Stomach smooth muscle (tissue), 2 donors: ENCODE measurements around the gene TEX30.

Experiments used
- H3K27ac ChIP-seq: one replicate; pipeline ENCODE4 v1.7.0; 2013; ENCODE audit warnings: mild to moderate bottlenecking, low read length, inconsistent platforms
- H3K27me3 ChIP-seq, 2 donors: one replicate each; pipeline ENCODE4 v1.7.0; 2013; ENCODE audit warnings: low read length in 2 of 2; ENCODE audit not compliant: insufficient read depth in 2 of 2, control insufficient read depth in 1 of 2
- H3K36me3 ChIP-seq, 2 donors: one replicate each; pipeline ENCODE4 v1.7.0; 2013; ENCODE audit warnings: low read length in 2 of 2; ENCODE audit not compliant: control insufficient read depth in 2 of 2, insufficient read depth in 2 of 2
- H3K4me1 ChIP-seq: one replicate; pipeline ENCODE4 v1.7.0; 2013; ENCODE audit warnings: low read length; ENCODE audit not compliant: control insufficient read depth, insufficient read depth
- H3K4me3 ChIP-seq, 2 donors: one replicate each; pipeline ENCODE4 v1.7.0; 2013; ENCODE audit warnings: low read length in 2 of 2
- H3K9ac ChIP-seq, 2 donors: one replicate each; pipeline ENCODE4 v1.7.0; 2013; ENCODE audit warnings: low read length in 2 of 2, mild to moderate bottlenecking in 1 of 2
- H3K9me3 ChIP-seq, 2 donors: one replicate each; pipeline ENCODE4 v1.7.0; 2013; ENCODE audit warnings: low read length in 2 of 2; ENCODE audit not compliant: control insufficient read depth in 2 of 2
- donor health status: healthy.
- donor health status: Pancreatic carcinoma.

The TEX30 gene

DNA sequence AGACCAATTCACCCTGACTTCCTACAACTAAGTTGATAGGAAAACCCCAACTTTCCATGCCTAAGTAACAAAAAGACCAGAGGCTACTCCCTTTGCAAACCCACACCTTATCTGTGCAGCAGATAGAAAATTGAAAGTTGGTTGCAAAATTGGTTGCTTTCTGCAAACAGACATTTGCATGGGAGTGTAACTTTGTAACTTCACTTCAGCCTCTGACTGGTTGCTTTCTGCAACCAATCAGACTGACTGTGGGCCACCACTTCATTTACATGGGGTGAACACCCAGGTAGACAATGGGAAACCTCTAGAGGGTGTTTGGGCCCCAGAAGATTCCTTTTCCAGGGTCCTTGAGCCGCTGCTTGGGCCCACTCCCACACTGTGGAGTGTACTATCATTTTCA lies 9.8 kb downstream of the TEX30 start:
- Histone ChIP-seq H3K9me3 (no peaks in the 10 kb centered on the region), H3K27me3 (no peaks in the 10 kb centered on the region), H3K27ac (no peak overlapping the region), H3K36me3 (no peaks in the 10 kb centered on the region), H3K9ac (no peak overlapping the region), H3K4me3 (no peak overlapping the region), H3K4me1 (no peaks in the 10 kb centered on the region)

DNA sequence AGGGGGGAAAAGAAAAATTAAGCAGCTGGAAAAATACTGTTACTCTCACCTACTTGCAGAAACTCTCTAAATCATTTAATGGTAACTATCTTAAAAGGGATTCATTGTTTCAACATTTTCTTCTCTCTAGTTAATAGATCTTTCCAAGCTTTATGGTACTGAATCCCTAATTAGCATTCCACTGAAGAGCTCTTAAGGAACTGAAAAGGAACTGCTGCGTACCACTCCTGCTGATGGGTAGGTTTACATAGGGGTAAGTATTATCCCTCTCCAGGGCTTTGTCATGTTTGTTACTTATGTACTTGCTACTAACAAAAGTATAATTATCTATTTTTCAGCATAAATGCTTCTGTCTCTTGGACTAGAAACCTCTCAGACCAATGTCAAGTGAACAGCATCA lies 12.5 kb downstream of the TEX30 start:
- Histone ChIP-seq H3K36me3 (no peaks in the 10 kb centered on the region), H3K9ac (no peak overlapping the region), H3K4me1 (no peaks in the 10 kb centered on the region), H3K4me3 (no peak overlapping the region), H3K27ac (no peak overlapping the region), H3K27me3 (no peaks in the 10 kb centered on the region), H3K9me3 (no peaks in the 10 kb centered on the region)

- H3K4me1 ChIP-seq, result no peaks in the 10 kb centered on the region
- H3K36me3 ChIP-seq, result no peaks in the 10 kb centered on the region
- no peaks in the 10 kb centered on the region for H3K9me3 ChIP-seq
- no peaks in the 10 kb centered on the region for H3K27me3 ChIP-seq
- H3K27ac ChIP-seq, result no peak overlapping the region
- no peak overlapping the region for H3K4me3 ChIP-seq
- no peak overlapping the region for H3K9ac ChIP-seq
Measured at GRCh38 chr13:102758842-102759241, 14.7 kb downstream of the TEX30 start.

GRCh38 chr13:102757006-102757405 lies 16.6 kb downstream of the TEX30 start:
- Histone ChIP-seq H3K27me3 (no peaks in the 10 kb centered on the region), H3K9ac (no peak overlapping the region), H3K27ac (no peak overlapping the region), H3K4me3 (no peak overlapping the region), H3K36me3 (no peaks in the 10 kb centered on the region), H3K9me3 (no peaks in the 10 kb centered on the region), H3K4me1 (no peaks in the 10 kb centered on the region)

- Histone ChIP-seq H3K9ac (no peak overlapping the region), H3K27ac (no peak overlapping the region), H3K27me3 (no peaks in the 10 kb centered on the region), H3K36me3 (no peaks in the 10 kb centered on the region), H3K9me3 (peaks cover 2 to 4% of the 10 kb centered on the region in 2 donors), H3K4me1 (no peaks in the 10 kb centered on the region), H3K4me3 (no peak overlapping the region)
Measured at GRCh38 chr13:102751886-102752285, 21.7 kb downstream of the TEX30 start.

DNA sequence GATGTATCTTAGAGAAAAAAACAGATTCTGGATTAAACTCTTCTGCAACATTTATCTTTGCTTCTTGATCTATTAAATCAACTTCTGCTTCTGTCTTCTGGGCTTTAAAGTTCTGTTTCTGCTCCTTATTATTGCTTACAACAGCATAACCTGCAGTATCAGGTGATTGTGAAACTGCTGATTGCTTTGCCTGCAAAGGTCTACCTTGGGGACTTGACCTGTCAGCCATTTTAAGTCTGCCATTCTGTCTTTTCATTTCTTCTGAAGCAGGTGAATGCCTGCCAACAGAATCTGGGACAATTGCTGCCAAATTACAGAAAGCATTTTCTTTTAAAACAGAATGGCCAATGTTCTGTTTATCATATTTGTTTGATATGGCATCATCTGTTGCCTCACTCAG lies 31.1 kb downstream of the TEX30 start:
- no peak overlapping the region for H3K4me3 ChIP-seq
- no peak overlapping the region for H3K27ac ChIP-seq
- H3K27me3 ChIP-seq, result no peaks in the 10 kb centered on the region
- H3K36me3 ChIP-seq, result no peaks in the 10 kb centered on the region
- no peak overlapping the region for H3K9ac ChIP-seq
- H3K9me3 ChIP-seq, result peaks cover 0 to 3% of the 10 kb centered on the region in 2 donors
- no peaks in the 10 kb centered on the region for H3K4me1 ChIP-seq

GRCh38 chr13:102742101-102742500 lies 31.5 kb downstream of the TEX30 start:
- H3K4me3 ChIP-seq, result no peak overlapping the region
- no peak overlapping the region for H3K27ac ChIP-seq
- no peaks in the 10 kb centered on the region for H3K27me3 ChIP-seq
- no peak overlapping the region for H3K9ac ChIP-seq
- no peaks in the 10 kb centered on the region for H3K4me1 ChIP-seq
- H3K9me3 ChIP-seq, result peaks cover 0 to 5% of the 10 kb centered on the region in 2 donors
- H3K36me3 ChIP-seq, result no peaks in the 10 kb centered on the region

GRCh38 chr13:102729560-102730270 lies 43.9 kb downstream of the TEX30 start:
- H3K36me3 ChIP-seq, result no peaks in the 10 kb centered on the region
- no peaks in the 10 kb centered on the region for H3K4me1 ChIP-seq
- H3K4me3 ChIP-seq, result no peak overlapping the region
- H3K9ac ChIP-seq, result no peak overlapping the region
- H3K27me3 ChIP-seq, result peaks cover 0 to 2% of the 10 kb centered on the region in 2 donors
- no peak overlapping the region for H3K27ac ChIP-seq
- no peaks in the 10 kb centered on the region for H3K9me3 ChIP-seq

DNA sequence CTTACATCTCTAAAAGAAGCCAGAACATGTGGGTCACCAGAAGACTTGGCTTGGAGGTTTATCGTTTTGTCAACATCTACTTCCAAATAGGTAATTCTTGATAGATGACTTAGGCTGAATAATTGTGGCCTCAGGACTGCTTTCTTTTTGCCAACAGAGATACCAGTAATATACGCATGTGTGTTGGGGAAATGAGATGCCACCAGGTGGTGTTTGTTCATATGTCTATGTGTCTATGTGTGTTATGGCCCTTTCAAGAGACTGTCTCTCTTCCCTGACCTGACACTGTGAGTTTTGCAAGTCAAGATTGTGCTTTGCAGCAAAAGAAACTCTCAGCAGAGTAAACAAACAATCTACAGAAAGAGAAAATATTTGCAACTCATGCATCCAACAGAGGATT lies 47.2 kb downstream of the TEX30 start:
- no peak overlapping the region for H3K4me3 ChIP-seq
- no peak overlapping the region for H3K27ac ChIP-seq
- H3K9ac ChIP-seq, result no peak overlapping the region
- H3K36me3 ChIP-seq, result no peaks in the 10 kb centered on the region
- H3K9me3 ChIP-seq, result no peaks in the 10 kb centered on the region
- H3K4me1 ChIP-seq, result no peaks in the 10 kb centered on the region
- H3K27me3 ChIP-seq, result peaks cover 0 to 2% of the 10 kb centered on the region in 2 donors

- no peaks in the 10 kb centered on the region for H3K36me3 ChIP-seq
- H3K4me1 ChIP-seq, result no peaks in the 10 kb centered on the region
- H3K4me3 ChIP-seq, result no peak overlapping the region
- no peak overlapping the region for H3K9ac ChIP-seq
- H3K27me3 ChIP-seq, result peaks cover 0 to 2% of the 10 kb centered on the region in 2 donors
- H3K9me3 ChIP-seq, result no peaks in the 10 kb centered on the region
- H3K27ac ChIP-seq, result no peak overlapping the region
Measured at GRCh38 chr13:102724923-102725322, 48.7 kb downstream of the TEX30 start.

DNA sequence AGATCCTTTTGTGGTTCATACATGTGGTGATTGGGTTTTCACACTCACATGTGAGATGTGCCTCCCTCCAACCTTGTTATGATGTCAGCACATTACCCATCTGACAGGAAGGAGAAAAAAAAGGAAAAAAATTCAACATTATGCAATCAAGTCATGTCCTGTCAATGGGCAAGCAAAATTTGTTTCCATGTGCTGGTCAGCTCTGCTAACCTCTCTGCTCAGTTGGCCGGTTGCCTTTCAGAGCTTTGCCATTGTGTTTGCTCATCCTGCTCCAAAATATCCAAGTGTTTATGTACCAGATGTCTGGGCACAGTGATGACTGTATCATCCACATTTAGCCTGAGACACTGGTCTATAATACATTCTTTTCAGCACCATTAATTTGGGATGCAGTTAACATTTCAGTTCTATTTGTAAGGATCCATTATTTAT lies 51.8 kb downstream of the TEX30 start:
- H3K36me3 ChIP-seq, result no peaks in the 10 kb centered on the region
- no peak overlapping the region for H3K9ac ChIP-seq
- H3K4me1 ChIP-seq, result no peaks in the 10 kb centered on the region
- H3K27me3 ChIP-seq, result peaks cover 0 to 2% of the 10 kb centered on the region in 2 donors
- H3K9me3 ChIP-seq, result no peaks in the 10 kb centered on the region
- H3K4me3 ChIP-seq, result no peak overlapping the region
- no peak overlapping the region for H3K27ac ChIP-seq
